Measurements from ENCODE around the gene MYO9A.

MYO9A gene

GRCh38 chr15:71804695-71805470 is 313.1 kb downstream of the MYO9A start:
- no peak for DNase-seq

- DNase-seq = peak in 1 of 2 experiments; percentile 52
Observed at GRCh38 chr15:71804226-71804625, 313.7 kb downstream of the MYO9A start.

- DNase-seq = no peak
Observed at GRCh38 chr15:71802770-71803169, 315.2 kb downstream of the MYO9A start.

GRCh38 chr15:71801935-71802655 is 315.9 kb downstream of the MYO9A start:
- DNase-seq = no peak

GRCh38 chr15:71800835-71801745 is 316.9 kb downstream of the MYO9A start:
- DNase-seq = peak in 1 of 2 experiments; percentile 47

- no peak for DNase-seq
Observed at GRCh38 chr15:71800190-71800589, 317.8 kb downstream of the MYO9A start.

- no peak for DNase-seq
Observed at GRCh38 chr15:71798641-71799040, 319.3 kb downstream of the MYO9A start.

GRCh38 chr15:71792521-71792920 is 325.4 kb downstream of the MYO9A start:
- no peak for DNase-seq

GRCh38 chr15:71791975-71792374 is 326.0 kb downstream of the MYO9A start:
- no peak for DNase-seq

- no peak for DNase-seq
Observed at GRCh38 chr15:71790081-71790480, 327.9 kb downstream of the MYO9A start.

- no peak for DNase-seq
Observed at GRCh38 chr15:71789616-71790015, 328.3 kb downstream of the MYO9A start.

GRCh38 chr15:71788646-71789579 is 329.0 kb downstream of the MYO9A start:
- DNase-seq = no peak

GRCh38 chr15:71786673-71787072 is 331.3 kb downstream of the MYO9A start:
- DNase-seq = no peak

- no peak for DNase-seq
Observed at GRCh38 chr15:71785996-71786395, 332.0 kb downstream of the MYO9A start.

GRCh38 chr15:71784719-71785118 is 333.2 kb downstream of the MYO9A start:
- DNase-seq = no peak

GRCh38 chr15:71782422-71783165 is 335.4 kb downstream of the MYO9A start:
- no peak for DNase-seq

- no peak for DNase-seq
Observed at GRCh38 chr15:71781965-71782265, 336.0 kb downstream of the MYO9A start.

GRCh38 chr15:71781179-71781964 is 336.6 kb downstream of the MYO9A start:
- DNase-seq = no peak

GRCh38 chr15:71780115-71780976 is 337.6 kb downstream of the MYO9A start:
- DNase-seq = peak; percentile 17 to 26
